A549 (cell line): ENCODE results near the gene ANO6.

Source experiments
- MYC ChIP-seq: IDR thresholded peaks from 2 replicates; pipeline ENCODE4 v1.6.1; 2012; ENCODE audit warnings: mild to moderate bottlenecking, inconsistent platforms, low read length, improper control_type of control experiment, borderline replicate concordance
- TF ChIP-seq, protein P1 (sequence below): fragments of >200 bp; sonication (Bioruptor Twin); formaldehyde crosslinking; IDR thresholded peaks from 3 replicates; pipeline ENCODE4 v1.5.1; 2016

DNA sequence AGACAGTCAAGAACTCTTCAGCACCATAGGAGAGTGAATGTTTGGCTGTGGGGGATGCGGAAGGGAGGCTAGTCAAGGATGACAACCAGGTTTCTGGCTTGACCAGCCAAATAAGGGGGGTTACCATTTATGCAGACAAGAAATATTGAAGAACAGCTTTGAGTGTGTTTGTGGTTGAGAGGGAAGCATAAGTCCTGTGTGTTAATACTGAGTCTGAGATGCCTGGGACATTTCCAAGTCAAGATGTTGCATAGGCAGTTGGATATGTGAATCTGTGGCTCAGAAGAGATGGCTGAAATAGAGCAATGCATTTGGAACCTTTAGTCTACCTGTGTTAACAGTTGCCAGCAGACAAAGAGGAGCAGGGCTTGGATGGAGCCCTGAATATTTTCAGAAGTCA is 66.1 kb downstream of the ANO6 start:
- TF ChIP-seq, protein P1, sequence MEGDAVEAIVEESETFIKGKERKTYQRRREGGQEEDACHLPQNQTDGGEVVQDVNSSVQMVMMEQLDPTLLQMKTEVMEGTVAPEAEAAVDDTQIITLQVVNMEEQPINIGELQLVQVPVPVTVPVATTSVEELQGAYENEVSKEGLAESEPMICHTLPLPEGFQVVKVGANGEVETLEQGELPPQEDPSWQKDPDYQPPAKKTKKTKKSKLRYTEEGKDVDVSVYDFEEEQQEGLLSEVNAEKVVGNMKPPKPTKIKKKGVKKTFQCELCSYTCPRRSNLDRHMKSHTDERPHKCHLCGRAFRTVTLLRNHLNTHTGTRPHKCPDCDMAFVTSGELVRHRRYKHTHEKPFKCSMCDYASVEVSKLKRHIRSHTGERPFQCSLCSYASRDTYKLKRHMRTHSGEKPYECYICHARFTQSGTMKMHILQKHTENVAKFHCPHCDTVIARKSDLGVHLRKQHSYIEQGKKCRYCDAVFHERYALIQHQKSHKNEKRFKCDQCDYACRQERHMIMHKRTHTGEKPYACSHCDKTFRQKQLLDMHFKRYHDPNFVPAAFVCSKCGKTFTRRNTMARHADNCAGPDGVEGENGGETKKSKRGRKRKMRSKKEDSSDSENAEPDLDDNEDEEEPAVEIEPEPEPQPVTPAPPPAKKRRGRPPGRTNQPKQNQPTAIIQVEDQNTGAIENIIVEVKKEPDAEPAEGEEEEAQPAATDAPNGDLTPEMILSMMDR = no peak
- TF ChIP-seq MYC = no peak
